Body of pancreas (tissue), 4 donors: ENCODE data around the gene HADH. TPM values are rescaled to one million over a fixed set of nuclear protein-coding genes. Genes with fewer than 3 reads are reported as not detected.
A peak's percentile ranks its signal among the peaks of the same experiment; 100 is the strongest.

Experiments used
- ATAC-seq: fragments of 150-250 bp; one replicate; pipeline ENCODE4 v1.9.1; 2016
- DNase-seq, 4 donors: peaks; one replicate each; pipeline ENCODE4 v3.0.0-alpha.2; 2019
- H3K27ac ChIP-seq, 4 donors: fragments of 200-600 bp; sonication (generic); 1 replicate in 3 of 4; 2 replicates in 1 of 4; pipeline versions ENCODE4 v1.5.1 to v1.6.1; 2016 to 2019; ENCODE audit warnings: mild to moderate bottlenecking in 1 of 4, mixed read lengths in 1 of 4, moderate library complexity in 1 of 4
- H3K27me3 ChIP-seq, 2 donors: fragments of 200-600 bp; sonication (generic); one replicate each; pipeline ENCODE4 v1.6.0; 2016; ENCODE audit warnings: mild to moderate bottlenecking in 1 of 2
- H3K36me3 ChIP-seq, 2 donors: fragments of 200-600 bp; sonication (generic); replicated peaks in 1 of 2; 2 replicates each; pipeline ENCODE4 v1.5.1; 2016; ENCODE audit warnings: low read depth in 2 of 2; ENCODE audit not compliant: insufficient read depth in 1 of 2
- H3K4me1 ChIP-seq: fragments of 200-600 bp; sonication (generic); one replicate; pipeline ENCODE4 v1.6.0; 2016
- H3K4me3 ChIP-seq, 2 donors: fragments of 200-600 bp; sonication (generic); 1 replicate in 1 of 2; 2 replicates in 1 of 2; pipeline ENCODE4 v1.5.1; 2016 to 2019
- H3K9me3 ChIP-seq, 3 donors: fragments of 200-600 bp; sonication (generic); 1 replicate in 2 of 3; 2 replicates in 1 of 3; pipeline ENCODE4 v1.5.1; 2016
- POLR2A ChIP-seq, 3 donors: fragments of 450-650 bp; IDR thresholded peaks; one replicate each; pipeline ENCODE4 v1.6.1; 2016; ENCODE audit warnings: antibody characterized with exemption in 3 of 3, mild to moderate bottlenecking in 2 of 3
- WGBS, 2 donors: methylation state at CpG; one replicate each; pipeline ENCODE4 v1.1.5; 2017; 5-methylcytosine and 5-hydroxymethylcytosine counted together
- intact Hi-C: fragments of 100-400 bp; cut with DNase I; formaldehyde crosslinking; loops from one replicate; pipeline ENCODE4 v1.15.1; 2023
- total RNA-seq, 2 donors: library from RNA; depleted of rRNA; stranded (reverse); fragments of >200 nt; gene quantifications; one replicate each; pipeline ENCODE4 v1.1.0, GENCODE V29; 2016
- TF ChIP-seq, protein P1 (sequence below), 7 experiments: fragments of 450-650 bp in 4 of 7; fragments of 200-600 bp in 3 of 7; sonication (generic) in 3 of 7; IDR thresholded peaks; one replicate each; pipeline ENCODE4 v1.5.1; 2016 to 2019; ENCODE audit warnings: antibody characterized with exemption in 7 of 7

Gene HADH
- 10 to 100 TPM; 23.9 to 34.6 TPM for total RNA-seq

DNA sequence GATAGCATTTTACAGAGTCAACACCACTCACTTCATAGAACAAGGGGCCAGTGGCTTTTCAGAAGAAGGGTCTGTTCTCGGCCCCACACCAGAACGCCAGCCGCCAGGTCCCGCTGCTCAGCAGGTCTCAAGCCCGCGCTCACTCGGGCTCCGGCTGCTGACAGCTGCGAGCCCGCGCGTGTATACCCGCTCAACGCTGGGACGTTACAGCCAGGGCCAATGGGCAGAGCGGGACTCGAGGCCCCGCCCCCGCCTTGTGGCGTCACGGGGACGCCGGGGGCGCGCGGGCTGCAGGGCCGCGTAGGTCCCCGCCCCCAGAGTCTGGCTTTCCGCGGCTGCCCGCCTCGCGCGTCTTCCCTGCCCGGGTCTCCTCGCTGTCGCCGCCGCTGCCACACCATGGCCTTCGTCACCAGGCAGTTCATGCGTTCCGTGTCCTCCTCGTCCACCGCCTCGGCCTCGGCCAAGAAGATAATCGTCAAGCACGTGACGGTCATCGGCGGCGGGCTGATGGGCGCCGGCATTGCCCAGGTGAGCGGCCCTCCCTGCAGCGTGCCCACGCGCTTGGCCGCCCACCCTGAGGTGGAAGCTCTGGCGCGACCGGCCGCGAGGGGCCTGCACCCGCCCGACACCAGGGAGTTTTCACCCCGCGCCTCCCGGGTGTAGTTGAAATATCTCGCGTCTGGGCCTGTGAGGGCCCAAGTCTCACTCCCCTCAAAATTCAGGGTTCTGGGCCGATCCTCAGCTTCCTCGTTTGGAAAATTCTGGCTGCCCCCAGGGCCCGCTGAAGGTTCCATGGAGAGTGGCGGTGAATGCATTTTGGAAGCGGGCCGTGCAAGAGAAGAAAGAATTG is at the start of gene HADH:
HADH (plus strand) TSS at position 353 of the 850 bp plus-strand sequence; CDS start at position 397, 44 bp downstream.
- Histone ChIP-seq H3K4me3 (peak within 1 kb of the TSS; percentile 68), H3K4me1 (peaks cover 52% of the 10 kb centered on the region), H3K36me3 (no peaks in the 10 kb centered on the region), H3K27me3 (no peaks in the 10 kb centered on the region), H3K27ac (peak within 1 kb of the TSS; percentile 75 to 93 (median 88)), H3K9me3 (no peaks in the 10 kb centered on the region)
- TF ChIP-seq, protein P1, sequence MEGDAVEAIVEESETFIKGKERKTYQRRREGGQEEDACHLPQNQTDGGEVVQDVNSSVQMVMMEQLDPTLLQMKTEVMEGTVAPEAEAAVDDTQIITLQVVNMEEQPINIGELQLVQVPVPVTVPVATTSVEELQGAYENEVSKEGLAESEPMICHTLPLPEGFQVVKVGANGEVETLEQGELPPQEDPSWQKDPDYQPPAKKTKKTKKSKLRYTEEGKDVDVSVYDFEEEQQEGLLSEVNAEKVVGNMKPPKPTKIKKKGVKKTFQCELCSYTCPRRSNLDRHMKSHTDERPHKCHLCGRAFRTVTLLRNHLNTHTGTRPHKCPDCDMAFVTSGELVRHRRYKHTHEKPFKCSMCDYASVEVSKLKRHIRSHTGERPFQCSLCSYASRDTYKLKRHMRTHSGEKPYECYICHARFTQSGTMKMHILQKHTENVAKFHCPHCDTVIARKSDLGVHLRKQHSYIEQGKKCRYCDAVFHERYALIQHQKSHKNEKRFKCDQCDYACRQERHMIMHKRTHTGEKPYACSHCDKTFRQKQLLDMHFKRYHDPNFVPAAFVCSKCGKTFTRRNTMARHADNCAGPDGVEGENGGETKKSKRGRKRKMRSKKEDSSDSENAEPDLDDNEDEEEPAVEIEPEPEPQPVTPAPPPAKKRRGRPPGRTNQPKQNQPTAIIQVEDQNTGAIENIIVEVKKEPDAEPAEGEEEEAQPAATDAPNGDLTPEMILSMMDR (IDR thresholded peaks at IDR 0.05) = peak in 1 of 7 experiments; percentile 3
- TF ChIP-seq POLR2A (IDR thresholded peaks at IDR 0.05) = peak; percentile 88 to 94 (median 94)
- intact Hi-C loops = no loop called here
- WGBS, 2 donors = 0 to 1% methylated on average over 25 to 78 of the region's 78 CpGs
- DNase-seq (peak; percentile 95 to 97 (median 96)), ATAC-seq (peak; percentile 99)

DNA sequence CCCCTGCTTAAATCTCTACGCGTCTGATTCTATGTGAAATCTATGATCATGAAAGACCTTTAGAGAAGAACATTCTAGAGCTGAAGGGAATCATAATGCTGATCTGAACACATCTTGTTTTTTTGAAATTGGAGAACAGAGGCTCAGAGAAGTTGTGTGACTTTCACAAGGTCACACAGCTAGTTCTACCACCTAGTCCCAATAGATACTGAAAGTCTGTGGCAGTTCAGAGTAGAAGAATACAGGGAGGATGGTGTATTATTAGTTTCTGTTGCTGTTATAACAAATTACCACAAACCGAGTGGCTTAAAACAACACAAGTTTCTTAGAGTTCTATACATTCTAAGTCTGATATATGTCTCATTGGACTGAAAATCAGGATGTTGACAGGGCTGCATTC is 43.9 kb upstream of the HADH start:
- DNase-seq (no peak), ATAC-seq (no peak)
- no peak overlapping the region for H3K27ac ChIP-seq
- intact Hi-C loops = no loop called here
- no peaks in the 10 kb centered on the region for H3K9me3 ChIP-seq
- H3K4me1 ChIP-seq = no peaks in the 10 kb centered on the region
- no peak for TF ChIP-seq POLR2A (IDR thresholded peaks at IDR 0.05)
- TF ChIP-seq, protein P1 (IDR thresholded peaks at IDR 0.05) = no peak
- WGBS, 2 donors = 91 to 97% methylated on average over 3 of the region's 3 CpGs
- H3K36me3 ChIP-seq = no peaks in the 10 kb centered on the region
- no peaks in the 10 kb centered on the region for H3K27me3 ChIP-seq
- H3K4me3 ChIP-seq = no peak overlapping the region

DNA sequence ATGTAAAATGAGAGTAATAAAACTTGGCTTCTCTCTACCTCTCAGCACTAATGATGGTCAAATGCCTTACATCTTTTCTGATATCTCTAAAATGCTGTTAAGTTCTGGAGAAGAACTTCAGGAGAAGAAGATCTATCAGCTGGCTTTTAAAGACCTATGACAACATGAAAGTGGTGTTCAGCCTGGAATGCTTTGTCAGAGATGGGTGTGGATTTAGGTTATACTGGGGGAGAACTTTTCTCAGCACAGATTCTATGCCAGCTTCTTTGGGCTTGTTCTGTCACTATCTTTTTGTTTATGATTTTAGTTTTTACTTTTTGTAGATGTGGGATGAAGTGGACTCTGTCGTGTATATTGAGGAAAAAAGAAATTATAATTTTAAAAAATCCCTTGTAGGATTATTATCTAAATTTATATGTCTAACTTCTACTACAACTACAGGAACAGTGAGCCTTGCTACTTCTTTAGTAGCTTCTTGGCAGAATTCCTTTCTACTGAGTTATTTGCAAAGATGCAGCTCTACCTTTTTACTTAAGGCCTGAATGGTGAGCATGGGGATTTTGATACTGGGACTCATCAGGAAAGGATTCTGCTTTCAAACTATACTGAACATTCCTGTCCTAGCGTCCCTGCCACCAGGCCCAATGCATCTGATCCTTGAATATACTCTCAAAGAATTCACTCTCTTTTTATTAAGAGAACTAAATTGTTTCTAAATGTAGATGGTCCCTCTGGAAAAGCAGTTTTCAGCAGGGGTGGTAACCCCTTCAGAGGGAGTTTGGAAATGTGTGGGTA is 38.7 kb upstream of the HADH start:
- H3K36me3 ChIP-seq = no peaks in the 10 kb centered on the region
- no peak overlapping the region for H3K4me3 ChIP-seq
- no peaks in the 10 kb centered on the region for H3K27me3 ChIP-seq
- intact Hi-C loops = no loop called here
- no peak overlapping the region for H3K27ac ChIP-seq
- TF ChIP-seq POLR2A (IDR thresholded peaks at IDR 0.05) = no peak
- TF ChIP-seq, protein P1 (IDR thresholded peaks at IDR 0.05) = no peak
- no peaks in the 10 kb centered on the region for H3K4me1 ChIP-seq
- peaks cover 0 to 5% (median 0%) of the 10 kb centered on the region in 3 donors for H3K9me3 ChIP-seq
- DNase-seq (no peak), ATAC-seq (no peak)
- WGBS, 2 donors = 81 to 96% methylated on average over 2 of the region's 2 CpGs

DNA sequence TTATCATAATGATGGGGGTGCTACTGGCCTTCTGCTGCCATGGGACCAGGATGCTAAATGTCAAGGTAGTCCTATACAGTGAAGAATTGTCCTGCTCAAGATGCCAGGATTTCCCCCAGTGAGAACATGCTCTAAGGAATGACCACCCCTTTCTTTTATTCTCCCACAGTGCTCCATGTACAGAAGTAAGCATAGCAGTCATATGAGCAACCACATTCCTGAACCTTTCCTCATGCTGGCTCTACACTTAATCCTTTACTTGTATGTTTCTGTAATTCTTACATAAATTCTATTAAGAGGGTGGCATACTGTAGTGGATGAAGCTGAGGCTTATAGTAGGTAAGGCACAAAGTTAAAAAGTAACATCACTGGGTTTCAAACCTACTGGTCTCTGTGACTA is 38.1 kb upstream of the HADH start:
- H3K9me3 ChIP-seq = peaks cover 0 to 6% (median 0%) of the 10 kb centered on the region in 3 donors
- intact Hi-C loops = no loop called here
- no peak overlapping the region for H3K4me3 ChIP-seq
- H3K4me1 ChIP-seq = no peaks in the 10 kb centered on the region
- no peak for TF ChIP-seq POLR2A (IDR thresholded peaks at IDR 0.05)
- H3K27me3 ChIP-seq = no peaks in the 10 kb centered on the region
- no peak overlapping the region for H3K27ac ChIP-seq
- DNase-seq (no peak), ATAC-seq (no peak)
- H3K36me3 ChIP-seq = no peaks in the 10 kb centered on the region

DNA sequence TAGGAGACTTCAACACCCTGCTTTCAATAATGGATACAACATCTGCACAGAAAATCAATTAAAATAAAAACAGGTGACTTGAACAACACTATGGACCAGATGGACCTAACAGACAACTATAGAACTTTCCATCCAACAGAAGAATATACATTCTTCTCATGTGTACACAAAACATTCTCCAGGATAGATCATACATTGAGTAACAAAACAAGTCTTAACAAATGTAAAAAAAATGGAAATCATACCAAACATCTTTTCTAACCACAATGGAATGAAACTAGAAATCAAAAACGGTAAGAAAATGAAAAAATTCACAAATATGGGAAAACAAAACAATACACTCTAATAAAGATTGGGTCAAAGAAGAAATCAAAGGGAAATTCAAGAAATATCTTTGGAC is 33.7 kb upstream of the HADH start:
- 48 to 78% methylated on average over 1 of the region's 1 CpG for WGBS, 2 donors
- Histone ChIP-seq H3K27me3 (no peaks in the 10 kb centered on the region), H3K27ac (no peak overlapping the region), H3K4me3 (no peak overlapping the region), H3K9me3 (peaks cover 0 to 15% (median 0%) of the 10 kb centered on the region in 3 donors), H3K4me1 (no peaks in the 10 kb centered on the region), H3K36me3 (no peaks in the 10 kb centered on the region)
- ATAC-seq (no peak), DNase-seq (no peak)
- intact Hi-C loops = no loop called here
- TF ChIP-seq, protein P1 (IDR thresholded peaks at IDR 0.05) = no peak
- no peak for TF ChIP-seq POLR2A (IDR thresholded peaks at IDR 0.05)
